Activated CD4-positive, alpha-beta T cell treated with anti-CD3 and anti-CD28 coated beads for 36 hours (primary cell): Measurements from ENCODE around the gene NSMF. TPM values are rescaled to one million over a fixed set of nuclear protein-coding genes. Genes with fewer than 3 reads are reported as not detected.
"Not testable (repeated sequence)": the region's sequence is repeated elsewhere in the genome, so short reads cannot be mapped to it uniquely, and the experiment has no call there.

Source experiments
- ATAC-seq: fragments of 200-7000 bp; cut with Tn5 transposase; one replicate; pipeline ENCODE4 v1.10.0; 2021; ENCODE audit warnings: mild to moderate bottlenecking, moderate library complexity
- CTCF ChIA-PET: fragments of 350-600 bp; sonication (Branson Sonifier 250); formaldehyde crosslinking; loops from one replicate; lab custom pipeline; 2021; ENCODE audit warnings: antibody characterized with exemption; lab: Charles Lee
- POLR2A ChIA-PET: fragments of 350-600 bp; sonication (Branson Sonifier 250); formaldehyde crosslinking; loops from one replicate; lab custom pipeline; 2021; ENCODE audit warnings: antibody characterized with exemption, inconsistent platforms; lab: Charles Lee
- DNase-seq: peaks from one replicate; pipeline ENCODE4 v3.0.0-alpha.2; 2020
- H3K27ac Mint-ChIP-seq: one replicate; pipeline ENCODE4 v1.8.0; 2021; ENCODE audit warnings: mixed read lengths
- H3K27me3 Mint-ChIP-seq: one replicate; pipeline ENCODE4 v1.8.0; 2021; ENCODE audit warnings: mixed read lengths
- H3K36me3 Mint-ChIP-seq: one replicate; pipeline ENCODE4 v1.8.0; 2021; ENCODE audit warnings: low read depth, mixed read lengths
- H3K4me1 Mint-ChIP-seq: one replicate; pipeline ENCODE4 v1.8.0; 2021; ENCODE audit warnings: mixed read lengths
- H3K4me3 Mint-ChIP-seq: one replicate; pipeline ENCODE4 v1.8.0; 2021; ENCODE audit warnings: mild to moderate bottlenecking, moderate library complexity, mixed read lengths
- H3K9me3 Mint-ChIP-seq: one replicate; pipeline ENCODE4 v1.8.0; 2021; ENCODE audit warnings: low read depth, mixed read lengths
- intact Hi-C, 2 experiments: fragments of 100-400 bp; cut with DNase I in 1 of 2; cut with micrococcal nuclease in 1 of 2; formaldehyde crosslinking; loops; one replicate each; pipeline versions ENCODE4 v1.14.2 to v1.15.1; 2022 to 2024; cut with DNase I, micrococcal nuclease
- total RNA-seq, 2 experiments: library from RNA; stranded (reverse); gene quantifications; one replicate each; pipeline ENCODE4 v1.2.3, GENCODE V29; 2021

The NSMF gene
- total RNA-seq, 2 experiments from 2014 or later, result 63.6 to 65.0 TPM

GRCh38 chr9:137454145-137454596 lies 5.0 kb downstream of the NSMF start:
- peak; percentile 73 for DNase-seq
- CTCF ChIA-PET, result no interaction called here
- H3K27ac Mint-ChIP-seq, result no peak overlapping the region
- intact Hi-C loops, result loop anchor here in 1 of 2 experiments (1.0 to 10.0 kb wide), 7 partner anchors 31 to 1209 kb away; partner anchors contain the start of genes ARRDC1, EXD3, MRPL41 and NOXA1
- H3K4me3 Mint-ChIP-seq, result peak overlapping the region; percentile 45
- no peaks in the 10 kb centered on the region for H3K27me3 Mint-ChIP-seq
- peak; percentile 50 for ATAC-seq
- POLR2A ChIA-PET, result no interaction called here
- H3K36me3 Mint-ChIP-seq, result peaks cover 33% of the 10 kb centered on the region
- H3K9me3 Mint-ChIP-seq, result no peaks in the 10 kb centered on the region
- H3K4me1 Mint-ChIP-seq, result peaks cover 38% of the 10 kb centered on the region

- peaks cover 38% of the 10 kb centered on the region for H3K4me1 Mint-ChIP-seq
Measured at GRCh38 chr9:137453643-137454081, 5.5 kb downstream of the NSMF start.

GRCh38 chr9:137452761-137453642 lies 6.1 kb downstream of the NSMF start:
- Mint-ChIP-seq H3K27me3 (no peaks in the 10 kb centered on the region), H3K4me3 (no peak overlapping the region), H3K4me1 (peaks cover 38% of the 10 kb centered on the region), H3K27ac (no peak overlapping the region), H3K9me3 (no peaks in the 10 kb centered on the region), H3K36me3 (peaks cover 35% of the 10 kb centered on the region)
- ChIA-PET POLR2A (interaction anchor here (0.6 to 1.0 kb wide), 3 partner anchors 9 to 551 kb away, joined by 3 to 5 read pairs (median 4); no protein-coding TSS in a partner anchor), CTCF (no interaction called here)
- DNase-seq (no peak), ATAC-seq (no peak)
- intact Hi-C loops, result loop anchor here in 1 of 2 experiments (10.0 kb wide), 1 partner anchor 1208 kb away; the partner anchor contains the start of gene QSOX2

More at GRCh38 chr9:137453643-137454081, 5.5 kb downstream of the NSMF start:
- H3K27ac Mint-ChIP-seq, result no peak overlapping the region
- H3K9me3 Mint-ChIP-seq, result no peaks in the 10 kb centered on the region
- peaks cover 33% of the 10 kb centered on the region for H3K36me3 Mint-ChIP-seq
- POLR2A ChIA-PET, result interaction anchor here (0.6 kb wide), 2 partner anchors 77 to 552 kb away, joined by 3 to 4 read pairs; no protein-coding TSS in a partner anchor
- H3K4me3 Mint-ChIP-seq, result no peak overlapping the region
- CTCF ChIA-PET, result no interaction called here
- DNase-seq (peak; percentile 84), ATAC-seq (peak; percentile 83)
- H3K27me3 Mint-ChIP-seq, result no peaks in the 10 kb centered on the region
- intact Hi-C loops, result loop anchor here in 1 of 2 experiments (1.0 to 10.0 kb wide), 7 partner anchors 30 to 1209 kb away; partner anchors contain the start of genes ARRDC1, EXD3, MRPL41 and NOXA1

GRCh38 chr9:137452006-137452760 lies 7.0 kb downstream of the NSMF start:
- Mint-ChIP-seq H3K4me3 (no peak overlapping the region), H3K36me3 (peaks cover 35% of the 10 kb centered on the region), H3K27me3 (no peaks in the 10 kb centered on the region), H3K9me3 (no peaks in the 10 kb centered on the region), H3K27ac (no peak overlapping the region), H3K4me1 (peaks cover 37% of the 10 kb centered on the region)
- DNase-seq (no peak), ATAC-seq (no peak)
- ChIA-PET POLR2A (interaction anchor here (1.0 kb wide), 1 partner anchor 10 kb away, joined by 5 read pairs; no protein-coding TSS in a partner anchor), CTCF (no interaction called here)
- intact Hi-C loops, result loop anchor here in 1 of 2 experiments (10.0 kb wide), 1 partner anchor 1207 kb away; the partner anchor contains the start of gene QSOX2

- ATAC-seq, CTCF ChIA-PET, H3K4me3 Mint-ChIP-seq, H3K27ac Mint-ChIP-seq, H3K27me3 Mint-ChIP-seq, DNase-seq, H3K9me3 Mint-ChIP-seq, POLR2A ChIA-PET: not testable (repeated sequence)
- Mint-ChIP-seq H3K4me1 (peaks cover 34% of the 10 kb centered on the region), H3K36me3 (peaks cover 31% of the 10 kb centered on the region)
- intact Hi-C loops, result loop anchor here in 1 of 2 experiments (10.0 kb wide), 1 partner anchor 1207 kb away; the partner anchor contains the start of gene QSOX2
Measured at GRCh38 chr9:137451264-137452005, 7.7 kb downstream of the NSMF start.

- H3K9me3 Mint-ChIP-seq, ATAC-seq, POLR2A ChIA-PET, DNase-seq, H3K27me3 Mint-ChIP-seq, H3K4me3 Mint-ChIP-seq, CTCF ChIA-PET, H3K27ac Mint-ChIP-seq: not testable (repeated sequence)
- intact Hi-C loops, result loop anchor here in 1 of 2 experiments (10.0 kb wide), 1 partner anchor 1206 kb away; the partner anchor contains the start of gene QSOX2
- peaks cover 28% of the 10 kb centered on the region for H3K36me3 Mint-ChIP-seq
- H3K4me1 Mint-ChIP-seq, result peaks cover 33% of the 10 kb centered on the region
Measured at GRCh38 chr9:137450539-137451222, 8.5 kb downstream of the NSMF start.

GRCh38 chr9:137449931-137450538 lies 9.1 kb downstream of the NSMF start:
- ChIA-PET CTCF (no interaction called here), POLR2A (no interaction called here)
- peaks cover 38% of the 10 kb centered on the region for H3K4me1 Mint-ChIP-seq
- no peaks in the 10 kb centered on the region for H3K9me3 Mint-ChIP-seq
- intact Hi-C loops, result loop anchor here (10.0 kb wide), 2 partner anchors 155 to 1205 kb away; partner anchors contain the start of gene QSOX2 (in 1 of the 2)
- ATAC-seq (no peak), DNase-seq (peak; percentile 49)
- H3K27me3 Mint-ChIP-seq, result no peaks in the 10 kb centered on the region
- H3K27ac Mint-ChIP-seq, result peak overlapping the region; percentile 19
- no peak overlapping the region for H3K4me3 Mint-ChIP-seq
- H3K36me3 Mint-ChIP-seq, result peaks cover 26% of the 10 kb centered on the region

GRCh38 chr9:137449081-137449844 lies 9.9 kb downstream of the NSMF start:
- ATAC-seq, result no peak
- Mint-ChIP-seq H3K36me3 (peaks cover 18% of the 10 kb centered on the region), H3K9me3 (no peaks in the 10 kb centered on the region), H3K27ac (no peak overlapping the region), H3K4me3 (no peak overlapping the region), H3K27me3 (no peaks in the 10 kb centered on the region), H3K4me1 (peaks cover 31% of the 10 kb centered on the region)
- no peak for DNase-seq
- intact Hi-C loops, result loop anchor here in 1 of 2 experiments (10.0 kb wide), 1 partner anchor 154 kb away; no protein-coding TSS in a partner anchor
- ChIA-PET CTCF (no interaction called here), POLR2A (no interaction called here)

- no peak for DNase-seq
- Mint-ChIP-seq H3K9me3 (no peaks in the 10 kb centered on the region), H3K27ac (no peak overlapping the region), H3K4me1 (peaks cover 26% of the 10 kb centered on the region), H3K36me3 (peaks cover 16% of the 10 kb centered on the region), H3K27me3 (peaks cover under 1% of the 10 kb centered on the region), H3K4me3 (no peak overlapping the region)
- ChIA-PET POLR2A (no interaction called here), CTCF (no interaction called here)
- intact Hi-C loops, result loop anchor here in 1 of 2 experiments (10.0 kb wide), 1 partner anchor 154 kb away; no protein-coding TSS in a partner anchor
- no peak for ATAC-seq
Measured at GRCh38 chr9:137448602-137448962, 10.6 kb downstream of the NSMF start.
